Measurements from ENCODE around the gene PRKN.

- TF ChIP-seq EZH2 (IDR thresholded peaks at IDR 0.05; ENCODE audit: insufficient read depth, poor library complexity, severe bottlenecking) = no peak
- no peak for TF ChIP-seq EZH2phosphoT487 (IDR thresholded peaks at IDR 0.05; ENCODE audit: insufficient read depth, low read depth)
Observed at GRCh38 chr6:161401587-161402309, 1325.8 kb downstream of the PRKN start.
